ENCODE data around the gene STARD13. TPM values are rescaled to one million over a fixed set of nuclear protein-coding genes. Genes with fewer than 3 reads are reported as not detected.

Gene STARD13
- total RNA-seq, 2 experiments from 2014 or later: 0.02 to 0.25 TPM

DNA sequence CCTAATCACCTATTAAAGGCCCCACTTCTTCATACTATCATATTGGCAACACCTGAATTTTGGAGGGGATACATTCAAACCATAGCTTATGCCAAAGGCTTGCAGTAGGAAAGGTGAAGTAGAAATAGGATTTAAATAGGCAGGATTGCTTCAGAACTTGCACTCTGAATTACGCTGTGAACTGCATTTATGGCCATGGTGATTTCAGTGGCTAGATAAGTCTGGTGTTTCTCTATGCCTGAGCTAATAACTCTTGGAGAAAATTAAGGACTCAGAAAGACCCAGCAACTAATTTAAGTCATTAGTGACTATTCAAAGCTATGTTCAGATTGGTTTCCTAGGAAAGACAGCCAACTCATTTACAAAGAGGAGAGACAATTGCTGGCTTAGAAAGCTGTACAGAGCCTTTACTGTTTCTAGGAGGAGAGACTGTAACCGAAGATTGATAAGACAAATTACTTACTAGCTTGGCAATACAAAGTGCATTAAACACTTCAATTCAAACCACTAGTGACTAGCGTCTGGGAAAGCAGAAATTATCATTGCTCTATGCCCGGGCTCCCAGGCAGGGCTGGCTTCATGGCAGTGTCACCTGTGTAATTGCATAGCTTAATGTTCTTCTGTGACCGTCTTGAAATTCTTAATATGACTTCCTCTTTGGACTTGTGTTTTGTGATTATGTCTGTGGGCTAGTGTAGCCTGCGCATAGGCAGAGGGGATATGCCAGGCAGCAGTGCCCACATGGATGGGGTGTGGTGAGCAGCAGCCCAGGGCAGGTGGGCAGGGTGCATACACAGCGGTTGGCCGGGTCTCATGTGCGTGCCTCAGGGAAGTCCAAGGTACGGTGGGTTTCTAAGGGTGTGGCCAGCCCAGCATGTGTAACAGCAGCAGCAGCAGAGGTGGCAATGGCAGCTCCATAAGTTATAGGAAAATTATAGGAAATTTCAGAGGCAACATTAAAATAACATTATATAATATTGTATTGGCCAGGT lies 209.3 kb downstream of the STARD13 start:
- DNase-seq: no peak
- H3K27ac Mint-ChIP-seq: no peak overlapping the region
- peaks cover 17% of the 10 kb centered on the region for H3K27me3 Mint-ChIP-seq
- ChIA-PET CTCF (no interaction called here), POLR2A (no interaction called here)
- no peak overlapping the region for H3K4me3 Mint-ChIP-seq
- H3K36me3 Mint-ChIP-seq (ENCODE audit: low read depth): no peaks in the 10 kb centered on the region
- H3K9me3 Mint-ChIP-seq: no peaks in the 10 kb centered on the region
- no peaks in the 10 kb centered on the region for H3K4me1 Mint-ChIP-seq

DNA sequence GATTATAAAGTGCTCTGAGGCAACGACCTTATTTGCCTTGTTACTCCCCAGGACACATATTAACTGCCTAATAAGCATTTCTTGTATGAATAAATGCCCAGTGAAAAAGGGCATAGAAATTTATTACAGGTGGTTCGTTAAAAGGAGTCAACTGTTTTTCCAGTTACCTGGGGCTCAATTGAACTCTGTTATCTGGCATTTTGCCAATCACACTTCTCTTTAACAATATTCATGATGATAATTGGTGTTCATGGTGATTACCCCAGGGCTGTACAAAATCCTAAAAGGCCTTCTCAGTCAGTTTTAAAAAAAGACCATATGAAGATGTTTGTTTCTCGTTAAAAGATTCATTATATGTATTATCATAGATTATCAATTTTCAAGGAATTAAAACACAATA lies 212.2 kb downstream of the STARD13 start:
- DNase-seq: no peak
- Mint-ChIP-seq H3K4me1 (no peaks in the 10 kb centered on the region), H3K27ac (no peak overlapping the region), H3K4me3 (no peak overlapping the region), H3K27me3 (no peaks in the 10 kb centered on the region), H3K9me3 (no peaks in the 10 kb centered on the region), H3K36me3 (ENCODE audit: low read depth) (no peaks in the 10 kb centered on the region)
- POLR2A ChIA-PET: no interaction called here
- CTCF ChIA-PET: interaction anchor here (0.5 kb wide), 1 partner anchor 10 kb away, joined by 3 read pairs; no protein-coding TSS in a partner anchor

DNA sequence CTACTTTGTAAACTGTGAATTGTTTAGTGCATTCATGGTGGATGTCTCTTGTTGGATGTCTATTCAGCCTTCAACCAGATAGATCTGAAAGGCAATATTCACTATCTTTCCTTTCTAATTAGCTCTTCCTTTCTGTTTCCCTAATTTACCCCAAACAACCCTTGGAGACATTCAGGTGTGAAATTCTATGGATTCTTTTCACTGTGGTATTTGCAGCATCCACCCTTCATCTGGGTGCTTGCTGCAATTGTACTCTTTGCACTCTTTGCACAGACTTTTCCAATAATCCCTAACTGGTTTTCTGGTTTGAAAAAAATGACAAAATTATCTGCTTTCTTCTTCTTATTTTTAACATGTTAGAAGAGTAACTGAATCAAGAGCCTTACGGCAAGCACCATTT lies 212.8 kb downstream of the STARD13 start:
- no peak overlapping the region for H3K4me3 Mint-ChIP-seq
- ChIA-PET CTCF (no interaction called here), POLR2A (no interaction called here)
- no peaks in the 10 kb centered on the region for H3K9me3 Mint-ChIP-seq
- no peaks in the 10 kb centered on the region for H3K4me1 Mint-ChIP-seq
- H3K27me3 Mint-ChIP-seq: no peaks in the 10 kb centered on the region
- no peak for DNase-seq
- no peak overlapping the region for H3K27ac Mint-ChIP-seq
- H3K36me3 Mint-ChIP-seq (ENCODE audit: low read depth): no peaks in the 10 kb centered on the region

GRCh38 chr13:33072282-33072681 lies 213.3 kb downstream of the STARD13 start:
- CTCF ChIA-PET: no interaction called here

GRCh38 chr13:33070713-33071112 lies 214.8 kb downstream of the STARD13 start:
- POLR2A ChIA-PET: no interaction called here
- H3K27me3 Mint-ChIP-seq: no peaks in the 10 kb centered on the region

More at GRCh38 chr13:33072282-33072681, 213.3 kb downstream of the STARD13 start:
- Mint-ChIP-seq H3K36me3 (ENCODE audit: low read depth) (no peaks in the 10 kb centered on the region), H3K9me3 (no peaks in the 10 kb centered on the region), H3K27ac (no peak overlapping the region), H3K4me3 (no peak overlapping the region), H3K4me1 (no peaks in the 10 kb centered on the region), H3K27me3 (no peaks in the 10 kb centered on the region)
- DNase-seq: no peak
- POLR2A ChIA-PET: no interaction called here

GRCh38 chr13:33069365-33069764 lies 216.2 kb downstream of the STARD13 start:
- ChIA-PET POLR2A (no interaction called here), CTCF (interaction anchor here (0.6 kb wide), 1 partner anchor 23 kb away, joined by 5 read pairs; no protein-coding TSS in a partner anchor)
- no peak for DNase-seq
- Mint-ChIP-seq H3K36me3 (ENCODE audit: low read depth) (no peaks in the 10 kb centered on the region), H3K4me1 (no peaks in the 10 kb centered on the region), H3K9me3 (no peaks in the 10 kb centered on the region), H3K4me3 (no peak overlapping the region), H3K27ac (no peak overlapping the region), H3K27me3 (no peaks in the 10 kb centered on the region)

More at GRCh38 chr13:33070713-33071112, 214.8 kb downstream of the STARD13 start:
- no peak overlapping the region for H3K4me3 Mint-ChIP-seq
- no peaks in the 10 kb centered on the region for H3K36me3 Mint-ChIP-seq (ENCODE audit: low read depth)
- no peaks in the 10 kb centered on the region for H3K4me1 Mint-ChIP-seq
- H3K27ac Mint-ChIP-seq: no peak overlapping the region
- no peak for DNase-seq
- CTCF ChIA-PET: no interaction called here
- H3K9me3 Mint-ChIP-seq: no peaks in the 10 kb centered on the region

- no peaks in the 10 kb centered on the region for H3K4me1 Mint-ChIP-seq
- no peak overlapping the region for H3K4me3 Mint-ChIP-seq
- ChIA-PET CTCF (no interaction called here), POLR2A (no interaction called here)
- H3K9me3 Mint-ChIP-seq: no peaks in the 10 kb centered on the region
- no peaks in the 10 kb centered on the region for H3K27me3 Mint-ChIP-seq
- no peak for DNase-seq
- H3K27ac Mint-ChIP-seq: no peak overlapping the region
- H3K36me3 Mint-ChIP-seq (ENCODE audit: low read depth): no peaks in the 10 kb centered on the region
Observed at GRCh38 chr13:33066329-33066728, 219.2 kb downstream of the STARD13 start.

DNA sequence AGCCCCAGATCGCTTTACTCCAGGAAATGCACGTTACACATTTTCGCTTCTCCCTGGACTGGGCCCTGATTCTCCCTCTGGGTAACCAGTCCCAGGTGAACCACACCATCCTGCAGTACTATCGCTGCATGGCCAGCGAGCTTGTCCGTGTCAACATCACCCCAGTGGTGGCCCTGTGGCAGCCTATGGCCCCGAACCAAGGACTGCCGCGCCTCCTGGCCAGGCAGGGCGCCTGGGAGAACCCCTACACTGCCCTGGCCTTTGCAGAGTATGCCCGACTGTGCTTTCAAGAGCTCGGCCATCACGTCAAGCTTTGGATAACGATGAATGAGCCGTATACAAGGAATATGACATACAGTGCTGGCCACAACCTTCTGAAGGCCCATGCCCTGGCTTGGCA lies 224.7 kb downstream of the STARD13 start:
- H3K9me3 Mint-ChIP-seq: no peaks in the 10 kb centered on the region
- H3K36me3 Mint-ChIP-seq (ENCODE audit: low read depth): no peaks in the 10 kb centered on the region
- H3K27ac Mint-ChIP-seq: no peak overlapping the region
- H3K27me3 Mint-ChIP-seq: no peaks in the 10 kb centered on the region
- ChIA-PET CTCF (no interaction called here), POLR2A (no interaction called here)
- no peaks in the 10 kb centered on the region for H3K4me1 Mint-ChIP-seq
- no peak overlapping the region for H3K4me3 Mint-ChIP-seq
- DNase-seq: no peak

DNA sequence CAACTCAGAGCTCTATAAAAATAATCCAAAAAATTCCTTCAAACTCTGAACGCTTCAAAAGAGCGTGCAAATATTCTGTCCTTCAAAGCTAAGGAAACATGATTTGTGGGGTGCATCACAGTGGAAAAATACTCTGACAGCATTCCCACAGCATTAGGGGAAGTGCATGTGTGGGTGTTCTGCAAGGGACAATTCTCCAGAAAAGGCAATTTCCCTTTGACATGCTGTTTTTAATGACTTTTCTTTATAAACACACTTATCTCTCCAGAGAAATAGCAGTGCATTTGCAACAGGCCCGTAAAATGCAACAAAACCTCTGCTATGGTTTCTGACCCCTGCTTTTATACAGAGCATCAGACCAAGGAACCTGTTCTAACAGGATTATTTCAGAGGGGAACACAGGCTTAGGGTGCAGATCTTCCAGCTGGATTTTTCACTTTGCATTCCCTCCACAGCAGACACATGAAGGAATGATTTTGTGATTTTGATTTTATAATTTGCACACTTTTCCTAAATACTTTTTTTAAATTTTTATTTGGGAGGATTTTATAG lies 226.7 kb downstream of the STARD13 start:
- no peaks in the 10 kb centered on the region for H3K27me3 Mint-ChIP-seq
- H3K9me3 Mint-ChIP-seq: no peaks in the 10 kb centered on the region
- no peak overlapping the region for H3K27ac Mint-ChIP-seq
- DNase-seq: no peak
- no peaks in the 10 kb centered on the region for H3K4me1 Mint-ChIP-seq
- POLR2A ChIA-PET: no interaction called here
- no peaks in the 10 kb centered on the region for H3K36me3 Mint-ChIP-seq (ENCODE audit: low read depth)
- no peak overlapping the region for H3K4me3 Mint-ChIP-seq
- CTCF ChIA-PET: no interaction called here

DNA sequence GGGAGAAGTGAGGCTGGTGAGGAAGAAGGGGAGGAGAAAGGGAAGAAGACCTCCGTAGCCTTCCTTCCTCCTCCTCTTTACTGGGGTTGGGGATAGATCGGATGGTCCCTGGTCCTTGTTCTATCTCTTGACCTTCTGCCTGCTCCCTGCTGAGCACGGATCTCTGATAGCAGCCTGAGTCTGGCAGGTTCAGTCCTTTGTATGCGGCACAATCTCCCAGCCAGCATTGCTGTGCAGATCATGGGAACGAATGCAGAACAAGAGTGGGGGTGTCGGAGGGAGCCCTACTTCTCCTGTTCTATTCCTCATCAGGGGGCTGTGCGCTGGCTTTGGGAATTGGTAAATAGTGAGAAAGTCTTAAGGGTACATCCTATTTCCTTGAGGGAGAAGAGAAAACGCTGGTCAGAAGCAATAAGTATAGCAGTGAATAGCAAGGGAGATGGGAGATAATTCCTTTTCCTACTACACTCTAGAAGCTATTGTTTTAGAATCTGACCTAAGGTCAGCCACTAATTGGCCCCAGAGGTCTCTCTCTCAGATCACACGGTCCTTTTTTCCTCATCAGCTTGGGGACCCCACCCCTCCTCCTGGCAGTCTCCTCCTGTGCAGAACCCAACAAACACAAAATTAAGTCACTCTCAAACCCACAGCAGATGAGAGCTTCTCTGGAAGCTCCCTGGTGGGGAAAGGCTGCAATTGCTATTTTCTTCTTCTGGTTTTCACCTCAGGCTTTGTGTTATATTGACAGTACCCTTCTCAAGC lies 228.4 kb downstream of the STARD13 start:
- H3K4me3 Mint-ChIP-seq: no peak overlapping the region
- CTCF ChIA-PET: interaction anchor here (1.1 kb wide), 1 partner anchor 40 kb away, joined by 3 read pairs; no protein-coding TSS in a partner anchor
- DNase-seq: no peak
- POLR2A ChIA-PET: no interaction called here
- no peaks in the 10 kb centered on the region for H3K36me3 Mint-ChIP-seq (ENCODE audit: low read depth)
- H3K4me1 Mint-ChIP-seq: no peaks in the 10 kb centered on the region
- H3K27me3 Mint-ChIP-seq: no peaks in the 10 kb centered on the region
- no peak overlapping the region for H3K27ac Mint-ChIP-seq
- H3K9me3 Mint-ChIP-seq: no peaks in the 10 kb centered on the region

DNA sequence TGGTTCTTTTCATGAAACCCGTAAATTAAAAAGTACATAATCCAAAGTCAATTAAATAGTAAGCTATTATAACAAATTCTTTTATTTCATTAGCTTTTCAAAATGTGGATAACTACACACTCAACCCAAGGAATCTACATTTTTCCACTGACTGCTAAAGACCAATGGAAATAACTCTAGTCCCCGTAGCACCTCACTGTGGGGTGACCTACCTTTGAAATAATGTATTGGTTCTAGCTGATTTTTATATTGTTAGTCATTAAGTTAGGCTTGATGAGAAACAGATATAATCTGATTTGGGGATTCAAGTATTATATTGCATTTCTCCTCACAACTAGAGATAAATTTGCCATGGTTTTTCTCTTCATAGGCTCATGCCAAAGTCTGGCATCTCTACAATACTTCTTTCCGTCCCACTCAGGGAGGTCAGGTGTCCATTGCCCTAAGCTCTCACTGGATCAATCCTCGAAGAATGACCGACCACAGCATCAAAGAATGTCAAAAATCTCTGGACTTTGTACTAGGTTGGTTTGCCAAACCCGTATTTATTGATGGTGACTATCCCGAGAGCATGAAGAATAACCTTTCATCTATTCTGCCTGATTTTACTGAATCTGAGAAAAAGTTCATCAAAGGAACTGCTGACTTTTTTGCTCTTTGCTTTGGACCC lies 232.0 kb downstream of the STARD13 start:
- Mint-ChIP-seq H3K9me3 (no peaks in the 10 kb centered on the region), H3K27me3 (peaks cover 5% of the 10 kb centered on the region), H3K27ac (no peak overlapping the region), H3K36me3 (ENCODE audit: low read depth) (no peaks in the 10 kb centered on the region), H3K4me3 (no peak overlapping the region), H3K4me1 (no peaks in the 10 kb centered on the region)
- POLR2A ChIA-PET: no interaction called here
- CTCF ChIA-PET: no interaction called here
- DNase-seq: no peak
